NCI-H146 treated with DMSO at 0.1 percent for 48 hours (cell line): Measurements from ENCODE around the gene SELENOO.

Experiments
- DNase-seq: peaks from one replicate; lab custom pipeline; 2025; ENCODE audit not compliant: unreplicated experiment; lab: John Stamatoyannopoulos, UW

SELENOO gene

DNA sequence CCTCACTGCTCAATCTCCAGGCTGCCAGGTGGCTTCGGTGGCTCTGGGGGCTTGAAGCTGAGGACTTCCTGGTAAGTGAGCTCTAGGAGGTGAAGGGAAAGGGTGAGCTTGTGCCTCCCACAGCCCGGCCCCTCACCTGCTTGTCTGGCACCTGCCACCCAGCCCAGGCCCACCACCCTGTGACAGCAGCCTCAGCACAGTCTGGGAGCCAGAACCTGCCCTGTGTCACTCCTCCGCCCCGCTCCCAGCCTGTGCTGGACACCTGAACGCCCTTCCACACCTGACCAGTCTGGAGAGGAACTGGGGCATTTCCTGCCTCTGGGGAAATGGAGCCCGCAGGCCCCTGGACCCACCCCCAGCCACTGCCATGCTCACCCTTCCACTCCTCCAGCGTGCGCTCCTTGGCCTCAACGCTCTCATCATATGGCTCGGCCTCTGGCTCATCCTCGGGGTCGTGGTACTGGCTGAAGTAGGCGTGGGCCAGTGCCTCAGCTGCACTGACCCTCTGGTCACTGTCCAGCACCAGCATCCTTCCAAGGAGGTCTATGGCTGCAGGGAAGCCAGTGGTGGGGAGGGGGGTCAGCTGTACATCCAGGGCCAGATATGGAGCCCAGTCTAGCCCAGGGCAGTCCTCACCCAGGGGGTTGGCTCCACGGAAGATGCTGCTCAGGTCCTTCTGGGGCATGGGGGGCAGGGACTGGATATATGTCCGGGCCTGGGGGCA lies 64.3 kb downstream of the SELENOO start:
- no peak for DNase-seq

- DNase-seq: no peak
These were observed 66.2 kb downstream of the SELENOO start for GRCh38 chr22:50266994-50267393.
